GM21528 (cell line): ENCODE measurements around the gene LUC7L3.
A peak's percentile ranks its signal among the peaks of the same experiment; 100 is the strongest.
"Not testable (repeated sequence)": the region's sequence is repeated elsewhere in the genome, so short reads cannot be mapped to it uniquely, and the experiment has no call there.

ENCODE experiments used
- ATAC-seq: cut with Tn5 transposase; IDR thresholded peaks from one replicate; pipeline ENCODE4 v1.9.1; 2021; ENCODE audit warnings: mild to moderate bottlenecking, moderate library complexity; ENCODE audit not compliant: unreplicated experiment, low FRiP score

The LUC7L3 gene

GRCh38 chr17:50719144-50719923 is at the start of gene LUC7L3:
Gene LUC7L3, plus strand, starts transcription at chr17:50719603. Its CDS starts 130 bp downstream, at chr17:50719733.
- ATAC-seq, result peak; percentile 91

- ATAC-seq, result no peak
Measured at GRCh38 chr17:50672071-50672470, 47.3 kb upstream of the LUC7L3 start.

DNA sequence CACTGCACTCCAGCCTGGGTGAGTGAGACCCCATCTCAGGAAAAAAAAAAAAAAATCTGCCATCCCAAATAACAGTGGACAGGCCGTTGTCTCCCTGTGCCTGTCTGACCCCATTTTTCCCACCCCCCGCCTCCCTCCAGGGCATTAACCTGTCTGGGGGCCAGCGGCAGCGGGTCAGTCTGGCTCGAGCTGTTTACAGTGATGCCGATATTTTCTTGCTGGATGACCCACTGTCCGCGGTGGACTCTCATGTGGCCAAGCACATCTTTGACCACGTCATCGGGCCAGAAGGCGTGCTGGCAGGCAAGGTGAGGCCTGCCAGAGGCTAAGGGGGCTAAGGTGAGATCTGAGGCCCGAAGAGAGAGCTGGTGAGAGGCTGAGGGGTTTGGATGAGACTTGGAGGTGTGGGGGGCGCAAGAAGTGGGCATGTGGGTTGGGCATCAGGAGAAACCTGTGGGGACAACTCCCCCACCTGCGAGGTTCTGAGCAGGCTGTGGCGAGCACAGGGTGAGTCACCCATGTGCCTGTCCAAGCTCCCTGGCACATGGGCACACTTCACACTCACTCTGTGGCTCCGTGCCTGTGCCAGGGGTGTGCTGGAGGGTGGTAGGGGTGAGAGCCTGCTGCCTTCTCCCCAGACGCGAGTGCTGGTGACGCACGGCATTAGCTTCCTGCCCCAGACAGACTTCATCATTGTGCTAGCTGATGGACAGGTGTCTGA is 46.4 kb upstream of the LUC7L3 start:
- ATAC-seq, result no peak

- no peak for ATAC-seq
Measured at GRCh38 chr17:50675190-50675589, 44.2 kb upstream of the LUC7L3 start.

DNA sequence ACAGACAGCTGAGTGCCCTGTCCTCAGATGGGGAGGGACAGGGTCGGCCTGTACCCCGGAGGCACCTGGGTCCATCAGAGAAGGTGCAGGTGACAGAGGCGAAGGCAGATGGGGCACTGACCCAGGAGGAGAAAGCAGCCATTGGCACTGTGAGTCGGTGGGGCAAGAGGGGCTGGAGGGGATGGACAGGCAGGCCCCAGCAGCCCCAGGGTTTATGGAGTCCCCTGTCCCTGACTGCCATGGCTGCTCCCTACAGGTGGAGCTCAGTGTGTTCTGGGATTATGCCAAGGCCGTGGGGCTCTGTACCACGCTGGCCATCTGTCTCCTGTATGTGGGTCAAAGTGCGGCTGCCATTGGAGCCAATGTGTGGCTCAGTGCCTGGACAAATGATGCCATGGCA is 43.8 kb upstream of the LUC7L3 start:
- ATAC-seq, result no peak

DNA sequence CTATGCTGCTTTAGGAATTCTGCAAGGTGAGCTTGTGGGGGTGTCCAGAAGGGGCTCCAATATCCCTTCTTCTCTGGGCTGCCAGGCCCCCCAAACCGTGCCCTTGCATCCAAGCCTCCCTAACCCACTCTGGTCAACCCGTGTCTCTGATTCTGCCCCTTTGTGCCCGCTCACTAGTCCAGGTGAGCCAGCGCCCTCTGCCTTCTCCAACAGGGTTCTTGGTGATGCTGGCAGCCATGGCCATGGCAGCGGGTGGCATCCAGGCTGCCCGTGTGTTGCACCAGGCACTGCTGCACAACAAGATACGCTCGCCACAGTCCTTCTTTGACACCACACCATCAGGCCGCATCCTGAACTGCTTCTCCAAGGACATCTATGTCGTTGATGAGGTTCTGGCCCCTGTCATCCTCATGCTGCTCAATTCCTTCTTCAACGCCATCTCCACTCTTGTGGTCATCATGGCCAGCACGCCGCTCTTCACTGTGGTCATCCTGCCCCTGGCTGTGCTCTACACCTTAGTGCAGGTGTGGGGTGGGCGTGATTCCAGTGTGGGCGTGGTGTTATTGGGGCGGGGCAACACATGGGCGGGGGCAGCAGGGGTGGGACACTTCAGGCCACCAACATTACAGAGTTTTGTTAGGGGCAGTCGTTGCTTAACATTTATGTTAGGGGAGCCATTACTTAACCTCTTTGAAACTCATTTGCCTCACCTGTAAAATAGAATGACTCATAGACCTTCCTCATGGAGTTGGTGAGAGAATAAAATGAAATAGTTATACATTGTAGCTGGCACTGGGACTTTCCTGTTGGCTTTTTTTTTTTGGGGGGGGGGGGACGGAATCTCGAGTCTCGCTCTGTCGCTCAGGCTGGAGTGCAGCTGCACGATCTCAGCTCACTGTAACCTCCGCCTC is 43.1 kb upstream of the LUC7L3 start:
- ATAC-seq, result no peak

GRCh38 chr17:50677851-50678375 is 41.5 kb upstream of the LUC7L3 start:
- ATAC-seq, result no peak

DNA sequence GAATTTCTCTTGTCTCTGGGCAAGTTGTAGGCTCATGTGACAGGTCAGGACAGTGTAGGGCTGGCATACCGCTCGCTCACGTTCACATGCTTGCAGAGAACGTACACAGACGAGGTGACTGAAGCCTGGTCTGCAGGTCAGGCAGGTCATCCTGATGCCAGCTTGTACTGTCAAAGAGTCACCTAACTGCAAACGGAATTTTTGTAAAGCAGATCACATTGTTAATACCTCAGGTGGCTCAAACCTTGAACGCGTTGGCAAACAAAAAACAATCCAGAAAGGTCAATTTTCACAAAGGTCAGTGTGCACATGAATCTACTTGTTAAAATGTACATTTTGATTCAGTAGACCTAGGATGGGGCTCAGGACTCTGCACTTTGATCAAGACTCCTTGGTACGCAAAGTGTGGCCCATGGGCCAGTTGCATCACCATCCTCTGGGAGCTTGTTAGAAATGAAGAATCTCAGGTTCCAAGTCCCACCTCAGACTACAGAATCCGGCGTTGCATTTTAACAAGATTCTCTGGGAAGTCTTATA is 40.3 kb upstream of the LUC7L3 start:
- ATAC-seq, result no peak

DNA sequence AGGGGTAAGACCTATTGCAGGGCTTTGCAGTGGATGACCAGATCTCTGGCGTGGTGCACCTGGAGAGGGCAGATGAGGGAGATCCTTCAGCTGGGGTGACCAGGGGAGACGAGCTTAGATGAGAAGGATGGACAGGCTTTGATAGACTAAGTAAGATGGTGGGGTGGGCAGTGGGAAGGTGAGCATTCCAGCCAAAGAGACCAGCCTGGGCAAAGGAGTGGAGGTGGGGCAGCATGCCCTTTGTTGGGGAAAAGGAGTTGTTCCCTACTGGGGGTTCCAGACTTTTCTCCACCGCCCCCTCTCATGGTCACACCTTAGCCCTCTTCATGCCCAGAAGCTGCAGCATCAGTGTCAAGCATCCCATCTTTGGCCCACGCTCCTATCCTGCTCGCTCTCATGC is 39.3 kb upstream of the LUC7L3 start:
- no peak for ATAC-seq

DNA sequence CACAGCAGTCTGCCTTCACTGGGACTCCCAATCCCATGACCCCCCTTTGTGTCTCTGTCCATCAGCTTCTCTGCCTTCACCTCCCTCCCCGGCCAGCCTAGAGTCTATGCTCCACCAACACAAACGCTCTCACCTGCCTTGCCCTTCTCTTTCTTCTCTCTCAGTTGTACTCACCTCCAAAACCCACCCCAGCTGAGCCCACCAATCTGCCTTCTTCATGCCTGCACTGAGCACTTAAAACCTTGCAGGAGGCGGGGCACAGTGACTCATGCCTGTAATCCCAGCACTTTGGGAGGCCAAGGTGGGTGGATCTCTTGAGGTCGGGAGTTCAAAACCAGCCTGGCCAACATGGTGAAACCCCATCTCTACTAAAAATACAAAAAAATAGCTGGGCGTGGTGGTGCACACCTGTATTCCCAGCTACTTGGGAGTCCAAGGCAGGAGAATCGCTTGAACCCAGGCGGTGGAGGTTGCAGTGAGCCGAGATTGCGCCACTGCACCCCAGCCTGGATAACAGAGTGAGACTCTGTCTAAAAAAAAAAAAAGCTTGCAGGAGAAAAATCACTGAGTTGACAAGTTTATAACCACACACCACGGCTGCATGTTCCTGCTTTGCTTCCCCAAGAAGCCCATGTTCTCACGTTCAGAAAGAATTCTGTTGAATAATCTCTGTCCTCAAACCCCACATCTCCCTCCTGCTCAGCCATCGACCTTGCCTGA is 38.7 kb upstream of the LUC7L3 start:
- not testable (repeated sequence) for ATAC-seq

- no peak for ATAC-seq
Measured at GRCh38 chr17:50681263-50682200, 37.9 kb upstream of the LUC7L3 start.

- ATAC-seq, result no peak
Measured at GRCh38 chr17:50682441-50682840, 37.0 kb upstream of the LUC7L3 start.

DNA sequence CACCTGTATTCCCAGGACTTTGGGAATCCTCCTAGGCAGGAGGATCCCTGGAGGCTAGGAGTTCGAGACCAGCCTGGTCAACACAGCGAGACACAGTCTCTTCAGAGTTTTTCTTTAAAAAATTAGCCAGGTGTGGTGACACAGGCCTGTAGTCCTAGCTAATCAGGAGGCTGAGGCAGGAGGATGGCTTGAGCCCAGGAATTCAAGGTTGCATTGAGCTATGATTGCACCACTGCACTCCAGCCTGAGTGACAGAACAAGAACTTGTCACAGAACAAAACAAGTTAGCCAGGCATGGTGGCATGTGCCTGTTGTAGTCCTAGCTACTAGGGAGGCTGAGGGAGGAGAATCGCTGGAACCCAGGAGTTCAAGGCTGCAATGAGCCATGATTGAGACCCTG is 36.5 kb upstream of the LUC7L3 start:
- ATAC-seq, result no peak

DNA sequence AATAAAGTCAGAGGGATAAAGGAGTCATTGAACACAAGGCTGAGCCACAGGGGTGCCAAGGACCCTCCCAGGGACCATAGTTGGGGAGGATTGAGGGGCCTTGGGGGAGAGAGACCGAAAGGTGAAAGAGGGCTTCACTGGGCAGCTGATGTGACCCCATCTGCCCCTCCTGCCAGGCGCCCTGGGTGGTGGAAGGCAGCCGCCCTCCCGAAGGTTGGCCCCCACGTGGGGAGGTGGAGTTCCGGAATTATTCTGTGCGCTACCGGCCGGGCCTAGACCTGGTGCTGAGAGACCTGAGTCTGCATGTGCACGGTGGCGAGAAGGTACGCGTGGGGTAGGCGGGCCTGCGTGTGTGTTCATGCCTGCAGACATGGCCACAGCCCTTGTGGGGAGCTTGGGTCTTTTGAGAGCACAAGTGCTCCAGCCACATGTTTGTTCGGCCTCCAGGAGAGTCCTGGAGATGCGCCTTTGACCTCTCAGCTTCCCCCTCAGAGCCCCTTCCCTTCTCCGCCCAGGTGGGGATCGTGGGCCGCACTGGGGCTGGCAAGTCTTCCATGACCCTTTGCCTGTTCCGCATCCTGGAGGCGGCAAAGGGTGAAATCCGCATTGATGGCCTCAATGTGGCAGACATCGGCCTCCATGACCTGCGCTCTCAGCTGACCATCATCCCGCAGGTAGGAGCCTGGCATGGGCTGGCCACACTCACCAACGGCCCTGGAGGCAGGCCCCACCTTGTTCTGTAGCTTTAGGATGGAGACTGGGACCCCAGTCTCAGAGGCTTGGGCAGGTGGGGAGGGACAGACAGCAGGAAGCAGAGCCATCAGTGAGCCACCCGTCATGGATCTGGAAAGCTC is 35.7 kb upstream of the LUC7L3 start:
- no peak for ATAC-seq

GRCh38 chr17:50684288-50684611 is 35.2 kb upstream of the LUC7L3 start:
- ATAC-seq, result no peak

DNA sequence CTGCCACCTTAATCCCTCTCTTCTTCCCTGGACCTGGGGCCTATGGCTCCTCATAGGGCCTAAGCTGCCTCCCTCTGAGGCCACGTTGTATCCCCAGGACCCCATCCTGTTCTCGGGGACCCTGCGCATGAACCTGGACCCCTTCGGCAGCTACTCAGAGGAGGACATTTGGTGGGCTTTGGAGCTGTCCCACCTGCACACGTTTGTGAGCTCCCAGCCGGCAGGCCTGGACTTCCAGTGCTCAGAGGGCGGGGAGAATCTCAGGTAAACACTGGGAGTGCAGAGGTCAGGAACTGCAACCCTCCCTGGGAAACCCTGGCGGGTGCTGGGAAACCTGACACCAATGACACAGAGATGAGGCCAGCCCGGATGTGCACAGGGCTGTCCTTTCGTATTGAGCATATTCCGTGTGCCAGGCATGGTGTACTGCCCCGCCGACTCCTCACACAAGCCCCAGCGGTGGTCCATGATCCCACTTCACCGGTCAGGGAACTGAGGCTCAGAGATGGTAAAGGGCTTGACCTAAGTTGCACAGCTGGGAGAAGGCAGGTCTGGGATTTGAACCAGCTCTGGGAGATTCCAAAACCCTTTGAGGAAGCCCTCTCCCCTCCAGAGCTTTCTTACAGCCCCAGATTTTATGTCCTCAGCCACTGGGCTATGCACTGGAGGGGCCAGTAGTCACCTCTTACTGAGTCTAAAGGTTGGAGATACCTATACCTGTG is 34.6 kb upstream of the LUC7L3 start:
- no peak for ATAC-seq

DNA sequence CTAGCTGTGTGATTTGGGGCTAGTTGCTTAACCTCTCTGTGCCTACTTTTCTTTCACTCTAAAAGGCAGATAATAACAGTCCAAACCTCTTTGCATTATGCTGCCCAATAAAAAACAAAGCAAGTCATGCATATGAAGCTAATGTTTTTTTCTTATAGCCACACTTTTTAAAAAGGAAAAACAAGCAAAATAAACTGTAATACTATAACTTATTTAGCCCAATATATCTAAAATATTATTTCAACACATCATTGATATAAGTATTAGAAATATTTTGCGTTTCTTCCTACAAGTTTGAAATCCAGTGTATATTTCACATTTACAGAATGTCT is 34.1 kb upstream of the LUC7L3 start:
- ATAC-seq, result no peak
